ENCODE results near the gene POFUT2. TPM values are rescaled to one million over a fixed set of nuclear protein-coding genes. Genes with fewer than 3 reads are reported as not detected.

The POFUT2 gene
- total RNA-seq, 2 donors from 2014 or later, result 49.0 to 73.3 TPM

GRCh38 chr21:45281411-45282282, 6.0 kb downstream of the POFUT2 start:
- Mint-ChIP-seq H3K4me3 (no peak overlapping the region), H3K27me3 (ENCODE audit: insufficient read depth) (no peaks in the 10 kb centered on the region), H3K9me3 (no peaks in the 10 kb centered on the region), H3K4me1 (peaks cover 2% of the 10 kb centered on the region), H3K27ac (no peak overlapping the region), H3K36me3 (ENCODE audit: low read depth) (peaks cover 73% of the 10 kb centered on the region)
- Histone ChIP-seq H3K27ac (ENCODE audit: low read depth, low read length) (no peak overlapping the region), H3K36me3 (ENCODE audit: control insufficient read depth, insufficient read depth, low read length) (peaks cover 89% of the 10 kb centered on the region), H3K27me3 (ENCODE audit: control insufficient read depth, insufficient read depth, low read length, poor library complexity, severe bottlenecking) (no peaks in the 10 kb centered on the region), H3K4me1 (ENCODE audit: control insufficient read depth, insufficient read depth, low read length) (no peaks in the 10 kb centered on the region), H3K9ac (ENCODE audit: extremely low read depth, low read length, poor library complexity, severe bottlenecking) (no peak overlapping the region), H3K9me3 (ENCODE audit: control insufficient read depth, low read length) (no peaks in the 10 kb centered on the region), H3K4me3 (ENCODE audit: low read length) (no peak overlapping the region)
- DNase-seq, result peak; percentile 45
- 96 to 98% methylated on average over 20 to 32 of the region's 32 CpGs for WGBS, 2 experiments (ENCODE audit: insufficient coverage in 1 of 2, insufficient read length in 1 of 2)
- no peak for TF ChIP-seq CTCF (conservative IDR thresholded peaks at IDR 0.05)

GRCh38 chr21:45280969-45281368, 6.7 kb downstream of the POFUT2 start:
- H3K9ac ChIP-seq (ENCODE audit: extremely low read depth, low read length, poor library complexity, severe bottlenecking), result no peak overlapping the region
- H3K9me3 ChIP-seq (ENCODE audit: control insufficient read depth, low read length), result no peaks in the 10 kb centered on the region
- Mint-ChIP-seq H3K9me3 (no peaks in the 10 kb centered on the region), H3K27me3 (ENCODE audit: insufficient read depth) (no peaks in the 10 kb centered on the region), H3K4me3 (no peak overlapping the region), H3K36me3 (ENCODE audit: low read depth) (peaks cover 77% of the 10 kb centered on the region), H3K4me1 (no peaks in the 10 kb centered on the region), H3K27ac (no peak overlapping the region)
- no peaks in the 10 kb centered on the region for H3K4me1 ChIP-seq (ENCODE audit: control insufficient read depth, insufficient read depth, low read length)
- WGBS, 2 experiments (ENCODE audit: insufficient coverage in 1 of 2, insufficient read length in 1 of 2), result 91 to 100% methylated on average over 3 to 9 of the region's 9 CpGs
- no peak for TF ChIP-seq CTCF (conservative IDR thresholded peaks at IDR 0.05)
- H3K27me3 ChIP-seq (ENCODE audit: control insufficient read depth, insufficient read depth, low read length, poor library complexity, severe bottlenecking), result no peaks in the 10 kb centered on the region
- H3K36me3 ChIP-seq (ENCODE audit: control insufficient read depth, insufficient read depth, low read length), result peaks cover 93% of the 10 kb centered on the region
- no peak overlapping the region for H3K4me3 ChIP-seq (ENCODE audit: low read length)
- DNase-seq, result no peak
- H3K27ac ChIP-seq (ENCODE audit: low read depth, low read length), result no peak overlapping the region

- DNase-seq, result peak; percentile 35
- Histone ChIP-seq H3K36me3 (ENCODE audit: control insufficient read depth, insufficient read depth, low read length) (peaks cover 91% of the 10 kb centered on the region), H3K27ac (ENCODE audit: low read depth, low read length) (no peak overlapping the region), H3K9me3 (ENCODE audit: control insufficient read depth, low read length) (peaks cover 3% of the 10 kb centered on the region), H3K27me3 (ENCODE audit: control insufficient read depth, insufficient read depth, low read length, poor library complexity, severe bottlenecking) (no peaks in the 10 kb centered on the region), H3K4me1 (ENCODE audit: control insufficient read depth, insufficient read depth, low read length) (no peaks in the 10 kb centered on the region), H3K9ac (ENCODE audit: extremely low read depth, low read length, poor library complexity, severe bottlenecking) (no peak overlapping the region), H3K4me3 (ENCODE audit: low read length) (no peak overlapping the region)
- Mint-ChIP-seq H3K4me1 (no peaks in the 10 kb centered on the region), H3K4me3 (no peak overlapping the region), H3K36me3 (ENCODE audit: low read depth) (peaks cover 71% of the 10 kb centered on the region), H3K9me3 (no peaks in the 10 kb centered on the region), H3K27me3 (ENCODE audit: insufficient read depth) (no peaks in the 10 kb centered on the region), H3K27ac (no peak overlapping the region)
- no peak for TF ChIP-seq CTCF (conservative IDR thresholded peaks at IDR 0.05)
- WGBS, 2 experiments (ENCODE audit: insufficient coverage in 1 of 2, insufficient read length in 1 of 2), result 93 to 95% methylated on average over 26 to 28 of the region's 28 CpGs
Measured at GRCh38 chr21:45280178-45280821, 7.4 kb downstream of the POFUT2 start.

Measured in endodermal cell (in vitro differentiated cells).